Bone marrow (tissue), 2 donors: Measurements from ENCODE around the gene MPND.

Experiments
- DNase-seq, 2 donors: peaks; one replicate each; lab custom pipeline; 2025; lab: John Stamatoyannopoulos, UW

Gene MPND

DNA sequence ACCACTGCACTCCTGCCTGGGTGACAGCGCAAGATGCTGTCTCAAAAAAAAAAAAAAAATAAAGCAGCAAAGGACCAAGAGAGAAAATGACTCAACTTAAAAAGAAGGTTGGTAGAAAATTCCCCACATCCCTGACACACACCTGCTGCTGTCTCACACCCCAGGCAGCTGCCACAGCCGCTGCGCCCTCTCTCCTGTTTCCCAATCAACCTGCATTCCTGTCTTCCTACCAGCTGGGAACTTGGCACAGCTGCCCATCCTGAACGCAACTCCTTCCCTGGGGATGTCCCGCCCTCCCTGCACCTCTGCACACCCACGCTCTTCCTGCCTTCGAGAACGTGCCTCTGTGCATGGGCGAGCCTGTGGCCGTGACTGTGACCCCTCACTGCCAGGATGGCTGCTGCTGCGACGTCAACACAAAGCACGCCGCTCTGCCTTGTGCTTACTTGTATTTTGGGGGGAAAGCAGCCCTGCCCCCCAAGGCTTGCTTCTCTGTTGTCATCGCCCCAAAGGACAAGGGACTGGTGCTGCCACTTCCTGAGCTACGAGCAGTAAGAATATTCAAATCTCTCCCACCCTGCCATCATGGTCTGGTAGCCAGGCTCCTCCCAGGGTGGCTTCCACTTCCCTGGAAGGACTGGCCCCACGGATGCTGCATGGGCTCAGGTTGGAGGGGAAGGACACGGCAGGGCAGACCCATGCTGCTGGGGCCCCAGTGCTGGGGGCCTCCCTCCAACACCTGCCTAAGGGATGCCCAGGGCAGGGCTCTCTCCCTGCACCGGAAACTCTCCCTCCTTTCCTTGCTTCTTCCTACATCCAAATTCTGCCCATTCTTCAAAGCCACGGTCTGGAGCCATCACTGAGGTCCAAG lies 36.3 kb downstream of the MPND start:
- no peak for DNase-seq

DNA sequence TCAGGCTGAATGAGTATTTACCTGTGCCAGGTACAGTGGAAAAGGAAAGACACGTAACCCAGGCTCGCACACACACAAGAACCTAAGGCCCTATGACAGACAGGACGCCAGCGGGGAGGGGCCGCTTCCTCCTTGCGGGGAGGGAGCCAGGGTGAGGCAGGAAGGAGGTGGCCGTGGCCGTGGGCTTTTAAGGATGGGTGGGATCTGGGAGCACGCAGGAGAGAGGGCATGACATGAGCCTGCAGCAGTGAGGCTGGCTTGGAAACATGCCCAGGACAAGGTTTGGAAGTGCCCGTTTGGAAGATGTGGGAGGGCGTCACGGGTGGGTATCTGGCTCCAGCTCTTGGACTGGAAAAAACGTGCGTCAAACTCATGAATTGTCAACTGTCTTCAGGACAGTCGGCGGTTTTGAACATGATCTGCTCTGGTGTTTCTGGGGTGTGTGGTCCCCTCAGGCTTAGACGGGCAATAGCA lies 36.9 kb downstream of the MPND start:
- no peak for DNase-seq

DNA sequence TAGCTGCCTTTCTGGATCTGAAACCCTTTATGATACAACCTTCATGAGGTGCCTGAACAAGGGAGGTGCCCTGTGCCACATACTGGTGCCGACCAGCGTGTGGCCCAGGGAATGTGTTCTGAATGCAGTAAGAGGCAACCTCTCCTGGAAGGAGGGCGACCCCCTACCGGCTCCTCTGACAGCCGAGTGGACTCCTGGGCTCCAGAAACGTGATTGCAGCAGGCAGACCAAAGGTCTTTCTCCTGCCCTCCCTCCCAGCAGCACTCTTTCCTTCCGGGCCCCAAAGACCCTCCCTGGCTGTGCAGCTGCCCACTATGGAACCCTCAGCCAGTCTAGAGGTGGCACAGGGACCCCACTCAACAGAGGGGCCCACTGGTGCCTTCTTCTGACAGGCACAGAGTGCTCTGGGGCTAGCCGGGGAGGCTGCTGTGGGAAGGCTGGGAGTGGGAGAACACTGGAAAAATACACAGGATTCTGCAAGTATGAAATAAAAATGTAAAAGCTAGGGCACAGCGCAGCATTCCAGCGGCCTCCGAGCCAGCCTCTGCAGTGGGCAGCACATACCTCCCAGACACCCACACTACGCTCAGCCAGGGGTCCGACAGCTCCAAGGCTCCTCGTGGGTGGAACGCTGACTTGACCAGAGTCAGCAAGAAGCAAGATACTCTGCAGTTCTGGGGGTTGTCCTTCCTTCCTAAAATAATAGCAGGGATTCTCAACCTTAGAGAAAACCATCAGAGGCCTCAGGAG lies 42.1 kb downstream of the MPND start:
- DNase-seq = no peak

- DNase-seq = no peak
These were observed 42.9 kb downstream of the MPND start for GRCh38 chr19:4386041-4386782.

GRCh38 chr19:4388337-4389063 lies 45.1 kb downstream of the MPND start:
- DNase-seq = no peak

- DNase-seq = no peak
These were observed 45.7 kb downstream of the MPND start for GRCh38 chr19:4389064-4389375.

DNA sequence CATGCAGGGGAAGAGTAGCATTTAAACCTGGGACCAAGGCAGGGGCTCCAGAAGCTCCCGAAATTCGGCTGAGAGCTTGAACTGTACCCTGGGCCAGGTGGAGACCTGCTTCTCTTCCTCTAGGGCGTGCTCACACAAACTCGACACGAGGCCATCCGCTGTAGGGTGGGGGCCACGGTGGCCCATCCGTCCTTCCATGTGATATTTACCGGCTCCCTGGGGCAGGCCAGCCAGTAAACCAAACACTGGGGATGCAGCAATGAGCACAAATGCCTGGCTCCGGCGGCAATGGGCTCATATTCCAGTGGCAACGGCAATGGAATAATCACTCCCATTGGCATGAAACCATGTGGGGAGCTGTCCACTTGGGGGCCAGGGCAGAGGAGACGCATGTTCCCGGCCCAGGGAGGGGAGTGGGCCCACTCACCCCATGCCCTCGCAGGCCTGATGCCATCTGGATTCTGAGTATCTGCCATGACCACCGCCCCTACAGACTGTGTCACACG lies 46.2 kb downstream of the MPND start:
- no peak for DNase-seq

DNA sequence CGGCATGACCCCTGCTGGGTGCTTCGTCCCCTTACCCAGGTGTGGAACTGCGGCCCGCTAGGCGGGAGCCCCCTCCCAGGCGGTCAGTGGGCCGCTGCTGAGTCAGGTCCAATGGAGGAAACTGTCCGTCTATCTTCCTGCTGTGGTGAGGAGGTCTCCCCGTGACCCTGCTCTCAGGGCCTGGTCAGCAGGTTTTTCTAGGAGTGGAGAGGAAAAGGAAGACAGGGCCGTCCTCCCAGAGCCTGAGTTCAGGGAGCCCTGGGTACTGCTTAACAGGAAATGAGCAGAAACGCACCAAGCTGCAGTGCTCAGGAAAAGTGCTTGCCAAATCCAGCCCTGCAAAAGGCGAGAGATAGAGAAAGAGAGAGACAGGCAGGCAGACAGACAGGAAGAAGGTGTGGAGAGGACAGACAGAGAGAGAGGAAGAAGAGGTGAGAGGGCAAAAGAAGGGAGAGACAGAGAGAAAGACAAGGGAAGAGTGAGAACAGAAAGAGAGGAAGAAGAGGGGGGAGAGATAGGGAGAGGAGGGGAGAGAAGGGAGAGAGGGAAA lies 46.7 kb downstream of the MPND start:
- DNase-seq = no peak

DNA sequence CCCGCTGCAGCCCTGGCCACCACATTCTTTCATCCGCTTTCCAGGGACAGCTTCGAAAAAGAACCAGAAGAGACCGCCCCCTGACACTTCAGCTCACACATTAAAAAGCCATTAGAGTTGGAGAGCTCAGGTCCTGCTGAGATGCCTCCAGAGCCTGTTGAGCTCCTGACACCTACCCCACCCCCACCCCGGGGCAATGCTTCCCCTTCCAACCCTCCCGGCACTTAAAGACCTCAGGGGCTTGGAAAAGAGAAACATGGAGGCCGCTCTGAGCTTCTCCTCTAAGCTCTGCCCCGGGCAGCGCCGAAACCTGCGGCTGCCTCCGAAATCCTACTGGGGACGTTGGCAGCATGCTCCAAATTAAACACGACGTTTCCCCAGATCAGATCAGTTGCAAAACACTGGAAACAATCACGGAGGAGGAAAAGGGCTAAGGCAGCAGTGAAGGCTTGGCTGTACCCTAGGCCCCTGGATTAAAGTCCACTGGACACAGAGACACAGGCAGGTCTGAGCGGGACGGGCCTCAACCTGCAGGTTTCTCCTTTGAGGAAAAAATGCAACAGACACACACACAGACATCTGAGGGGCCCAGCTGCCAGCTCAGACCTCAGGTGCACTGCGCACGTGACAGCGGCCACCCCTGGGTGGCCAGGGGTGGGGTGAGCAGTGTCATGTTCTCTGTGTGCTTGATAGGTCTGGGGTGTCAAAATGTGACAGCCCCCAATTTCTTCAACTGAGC lies 47.4 kb downstream of the MPND start:
- DNase-seq = no peak

- DNase-seq = no peak
These were observed 47.9 kb downstream of the MPND start for GRCh38 chr19:4391306-4391693.

GRCh38 chr19:4391701-4392483 lies 48.5 kb downstream of the MPND start:
- DNase-seq = no peak

GRCh38 chr19:4393947-4394590 lies 50.7 kb downstream of the MPND start:
- DNase-seq = no peak

DNA sequence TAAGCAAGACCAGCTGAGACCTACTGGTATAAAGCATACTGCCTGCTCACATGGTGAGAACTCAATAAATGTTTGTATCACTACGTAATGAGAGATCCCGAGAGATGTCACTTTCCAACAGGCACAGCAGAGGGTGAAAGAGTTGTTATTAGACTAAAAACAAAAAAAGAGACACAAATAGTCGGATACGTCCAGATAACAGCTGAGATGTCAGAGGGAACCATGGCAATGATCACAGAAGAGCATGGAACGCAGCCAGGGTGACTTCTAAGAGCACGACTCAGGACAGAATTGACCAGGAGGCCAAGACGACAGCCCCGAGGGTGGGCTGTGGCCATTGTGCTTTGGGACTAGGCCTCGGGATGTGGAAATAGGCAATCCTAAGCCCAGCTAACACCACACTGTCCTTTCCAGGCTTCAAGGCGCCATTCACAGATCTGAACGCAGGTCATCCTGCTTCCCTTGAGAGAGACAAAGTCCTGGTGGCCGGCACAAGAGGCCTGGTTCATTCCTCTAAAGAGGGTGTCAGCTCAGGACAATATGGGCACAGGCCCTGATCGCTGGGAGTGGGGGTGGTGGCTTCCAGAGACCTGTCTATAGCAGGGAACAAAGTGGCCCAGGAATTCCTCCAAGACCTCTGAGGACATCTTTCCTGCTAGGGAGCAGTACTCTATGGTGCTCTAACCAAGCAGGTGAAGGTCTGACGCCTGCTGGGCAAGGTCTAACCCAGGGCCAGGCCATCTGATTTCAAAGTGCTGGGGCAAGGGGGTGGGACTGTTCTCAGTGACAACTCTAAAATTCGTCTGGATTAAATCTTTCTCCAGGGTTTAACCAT lies 53.8 kb downstream of the MPND start:
- no peak for DNase-seq

- no peak for DNase-seq
These were observed 56.4 kb downstream of the MPND start for GRCh38 chr19:4399812-4400134.

DNA sequence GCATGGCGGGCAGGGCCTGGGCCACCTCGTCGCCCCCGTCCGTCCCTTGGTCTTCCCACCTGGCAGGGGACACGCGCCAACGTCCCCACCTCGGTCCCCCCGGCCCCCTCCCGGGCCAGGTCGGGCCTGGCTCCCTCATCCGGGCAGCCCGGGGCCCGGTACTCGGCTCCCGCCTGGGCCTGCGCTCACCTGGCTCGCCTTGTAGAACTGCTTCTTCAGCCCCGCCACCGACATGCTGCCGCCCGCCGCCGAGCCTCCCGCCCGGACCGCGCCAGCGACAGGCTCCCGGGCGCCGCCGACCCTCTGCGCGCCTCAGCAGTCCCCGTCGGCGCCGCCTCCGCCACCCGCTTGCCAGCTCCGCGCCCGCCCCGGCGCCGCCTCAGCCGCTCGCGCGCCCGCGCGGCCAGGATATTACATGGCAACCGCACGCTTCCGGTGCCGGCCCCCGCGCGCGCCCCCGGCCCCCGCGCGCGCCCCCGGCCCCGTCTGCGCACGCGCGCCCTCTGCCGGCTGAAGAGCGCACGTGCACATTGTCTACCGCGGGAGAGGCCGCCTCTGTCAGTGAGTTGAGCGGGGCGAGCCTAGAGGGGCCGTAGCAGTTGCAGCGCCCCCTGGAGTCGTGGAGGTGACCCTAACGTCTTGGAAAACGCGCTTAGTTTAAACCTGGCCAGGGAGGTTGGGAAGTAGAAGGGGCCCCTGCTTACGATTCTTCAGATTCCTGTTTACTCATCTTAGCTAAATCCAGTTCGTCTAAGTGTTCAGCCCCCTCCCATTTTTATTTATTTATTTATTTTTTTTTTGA lies 57.0 kb downstream of the MPND start, which contains the start of gene SH3GL1:
SH3GL1 (minus strand) TSS at position 413 of the 802 bp plus-strand sequence; CDS start at position 234, 179 bp downstream.
- peak; percentile 71 to 94 for DNase-seq

DNA sequence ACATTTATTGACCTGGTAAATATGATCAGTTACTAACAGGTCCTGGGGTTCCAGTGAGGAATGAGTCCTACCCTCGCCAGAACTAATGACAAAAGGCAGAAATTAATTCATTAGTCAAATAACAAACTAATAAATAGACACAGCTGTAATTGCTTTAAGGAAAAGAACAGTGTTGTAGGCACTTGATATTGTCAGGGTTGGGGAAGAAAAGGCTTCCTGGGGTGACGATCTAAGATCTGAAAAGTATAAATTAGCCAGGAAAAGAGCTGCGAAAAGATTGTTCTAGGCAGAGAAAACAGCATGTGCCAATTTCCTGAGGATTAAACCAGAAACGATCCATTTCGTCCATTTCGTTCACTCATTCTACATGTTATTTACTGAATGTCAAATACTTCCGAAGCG lies 58.4 kb downstream of the MPND start:
- DNase-seq = no peak

DNA sequence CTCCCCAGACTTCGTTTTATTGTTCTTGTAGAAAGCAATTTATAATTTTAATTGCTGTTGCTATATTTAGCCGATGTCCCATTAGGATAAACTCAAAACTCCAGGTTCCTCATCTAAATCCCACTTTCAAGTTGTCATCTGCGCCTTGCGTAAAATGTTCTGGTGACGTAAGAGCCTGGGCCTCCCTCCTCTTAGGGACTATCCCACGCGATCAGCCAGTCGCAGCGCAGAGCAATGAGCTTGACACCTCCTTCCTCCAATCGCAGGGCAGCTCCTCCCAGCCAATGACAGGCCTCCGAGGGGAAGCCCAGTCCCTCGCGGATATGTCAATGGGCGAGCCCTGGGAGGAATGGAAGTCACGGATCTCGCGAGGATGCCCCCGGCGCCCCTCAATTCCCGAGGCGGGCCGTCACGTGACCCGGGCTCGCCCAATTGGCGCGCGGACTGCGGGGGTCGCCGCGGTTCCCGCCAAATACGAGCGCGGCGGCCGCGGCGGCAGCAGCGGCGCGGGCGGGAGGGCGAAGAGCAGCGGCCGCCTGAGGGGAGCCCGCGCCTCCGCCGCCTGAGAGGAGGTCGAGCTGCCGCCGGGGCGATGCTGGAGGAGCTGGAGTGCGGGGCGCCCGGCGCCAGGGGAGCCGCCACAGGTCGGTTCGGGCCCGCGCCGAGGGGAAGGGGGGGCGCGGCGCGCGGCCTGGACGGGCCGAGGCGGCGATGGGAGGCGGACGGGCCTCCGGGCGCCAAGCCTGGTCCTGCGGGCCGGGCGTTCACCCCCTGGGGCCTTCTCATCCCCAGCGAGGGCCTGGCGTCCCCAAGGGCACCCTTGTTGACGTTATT lies 59.0 kb downstream of the MPND start, which contains the start of gene CHAF1A:
CHAF1A (plus strand) TSS at position 470 of the 834 bp plus-strand sequence; CDS start at position 593, 123 bp downstream.
- DNase-seq = peak; percentile 92 to 99
